Midbrain (tissue), 1 donor: ENCODE measurements around the gene ZNF57.
"Not testable (repeated sequence)": the region's sequence is repeated elsewhere in the genome, so short reads cannot be mapped to it uniquely, and the experiment has no call there.

Source experiments
- DNase-seq: peaks from one replicate; lab custom pipeline; 2025; lab: John Stamatoyannopoulos, UW

Gene ZNF57

GRCh38 chr19:2952953-2953481, 52.3 kb downstream of the ZNF57 start:
- DNase-seq, result no peak

DNA sequence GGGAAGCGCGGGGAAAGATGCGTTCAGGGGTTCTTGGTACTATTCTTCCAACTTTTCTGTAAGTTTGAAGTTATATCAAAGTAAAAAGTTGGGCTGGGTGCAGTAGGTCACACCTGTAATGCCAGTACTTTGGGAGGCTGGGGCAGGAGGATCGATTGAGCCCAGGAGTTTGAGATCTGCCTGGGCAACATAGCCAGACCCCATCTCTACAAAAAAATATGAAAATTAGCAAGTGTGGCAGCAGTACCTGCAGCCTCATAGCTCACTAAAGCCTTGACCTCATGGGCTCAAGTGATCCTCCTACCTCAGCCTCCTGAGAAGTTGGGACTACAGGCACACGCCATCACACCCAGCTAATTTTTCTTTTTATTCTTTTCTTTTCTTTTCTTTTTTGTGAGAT, 56.4 kb downstream of the ZNF57 start:
- no peak for DNase-seq

GRCh38 chr19:2960120-2960519, 59.4 kb downstream of the ZNF57 start:
- no peak for DNase-seq

DNA sequence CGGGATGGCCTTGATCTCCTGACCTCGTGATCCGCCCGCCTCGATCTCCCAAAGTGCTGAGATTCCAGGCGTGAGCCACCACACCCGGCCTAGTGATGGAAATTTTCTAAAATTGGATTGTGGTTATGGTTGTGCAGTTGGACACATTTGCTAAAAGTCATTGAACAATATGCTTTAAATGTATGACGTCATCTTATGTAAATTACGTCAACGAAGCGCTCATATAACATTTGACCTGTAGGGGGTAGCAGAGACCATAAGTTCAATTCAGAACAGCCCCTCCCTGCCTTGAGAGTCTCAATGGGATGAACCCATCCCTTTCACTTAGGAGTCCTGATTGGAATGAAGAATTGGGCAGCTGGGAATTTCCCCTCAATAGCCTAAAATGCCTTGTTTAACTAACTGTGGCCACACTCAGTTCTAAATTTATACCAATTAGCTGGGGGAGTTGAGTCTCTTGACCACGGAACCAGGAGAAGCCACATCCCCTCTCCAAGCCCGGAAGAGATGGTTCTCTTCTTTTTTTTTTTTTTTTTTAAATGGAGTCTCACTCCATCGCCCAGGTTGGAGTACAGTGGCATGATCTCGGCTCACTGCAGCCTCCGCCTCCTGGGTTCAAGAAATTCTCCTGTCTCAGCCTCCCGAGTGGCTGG, 61.4 kb downstream of the ZNF57 start:
- DNase-seq, result peak; percentile 58

DNA sequence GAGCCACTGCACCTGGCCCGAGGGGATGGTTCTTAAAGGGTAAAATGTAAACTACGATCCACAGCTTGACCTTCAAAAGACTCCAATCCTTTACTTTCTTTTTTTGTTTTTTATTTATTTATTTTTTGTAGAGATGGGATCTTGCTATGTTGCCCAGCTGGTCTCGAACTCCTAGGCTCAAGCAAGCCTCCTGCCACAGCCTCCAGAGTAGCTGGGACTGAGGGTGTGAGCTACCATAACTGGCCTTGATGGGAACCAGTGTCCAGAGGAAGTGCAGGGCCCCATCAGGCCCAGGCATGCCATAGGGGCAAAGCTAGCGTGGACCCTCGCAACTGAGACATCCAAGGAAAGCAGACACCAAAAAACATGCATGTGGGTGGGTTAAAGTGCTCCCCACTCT, 62.4 kb downstream of the ZNF57 start:
- no peak for DNase-seq

- DNase-seq, result not testable (repeated sequence)
Observed at GRCh38 chr19:2963631-2964030, 62.9 kb downstream of the ZNF57 start.

DNA sequence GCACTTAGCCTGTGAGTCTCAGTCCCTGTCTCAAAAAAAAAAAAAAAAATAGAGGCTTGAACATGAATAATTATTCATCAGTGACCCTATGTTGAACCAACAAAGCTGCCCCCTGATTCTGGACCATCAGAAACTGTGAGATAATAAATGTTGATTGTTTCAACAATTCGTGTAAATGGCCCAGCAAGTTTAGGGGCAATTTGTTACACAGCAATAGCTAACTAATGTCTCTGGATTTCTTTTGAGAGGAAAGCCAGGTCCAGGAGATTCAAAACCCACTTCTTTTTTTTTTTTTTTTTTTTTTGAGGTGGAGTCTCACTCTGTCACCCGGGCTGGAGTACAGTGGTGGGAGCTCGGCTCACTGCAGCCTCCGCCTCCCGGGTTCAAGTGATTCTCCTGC, 64.1 kb downstream of the ZNF57 start:
- no peak for DNase-seq

DNA sequence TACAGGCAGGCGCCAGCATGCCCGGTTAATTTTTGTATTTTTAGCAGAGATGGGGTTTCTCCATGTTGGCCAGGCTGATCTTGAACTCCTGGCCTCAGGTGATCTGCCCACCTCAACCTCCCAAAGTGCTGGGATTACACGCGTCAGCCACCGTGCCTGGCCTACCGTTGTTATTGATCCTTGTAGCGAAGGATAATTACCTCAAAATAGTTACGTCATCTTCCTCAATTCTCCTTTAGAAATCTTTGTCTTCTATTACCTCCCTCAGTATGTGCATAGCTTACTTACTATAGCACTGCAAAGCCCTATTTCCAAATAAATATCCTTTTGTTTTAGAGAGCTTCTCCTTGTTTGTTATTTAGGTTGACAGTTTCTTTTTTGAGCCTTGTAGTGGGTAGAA, 67.2 kb downstream of the ZNF57 start:
- DNase-seq, result no peak
